Measurements from ENCODE around the gene NR1D1. TPM values are rescaled to one million over a fixed set of nuclear protein-coding genes. Genes with fewer than 3 reads are reported as not detected.

The NR1D1 gene
- total and polyA plus RNA-seq, 2 of the 13 experiments (the other 11 are each of a cell fraction or from before 2014, with no cell fraction given), result 2.1 to 2.7 TPM

DNA sequence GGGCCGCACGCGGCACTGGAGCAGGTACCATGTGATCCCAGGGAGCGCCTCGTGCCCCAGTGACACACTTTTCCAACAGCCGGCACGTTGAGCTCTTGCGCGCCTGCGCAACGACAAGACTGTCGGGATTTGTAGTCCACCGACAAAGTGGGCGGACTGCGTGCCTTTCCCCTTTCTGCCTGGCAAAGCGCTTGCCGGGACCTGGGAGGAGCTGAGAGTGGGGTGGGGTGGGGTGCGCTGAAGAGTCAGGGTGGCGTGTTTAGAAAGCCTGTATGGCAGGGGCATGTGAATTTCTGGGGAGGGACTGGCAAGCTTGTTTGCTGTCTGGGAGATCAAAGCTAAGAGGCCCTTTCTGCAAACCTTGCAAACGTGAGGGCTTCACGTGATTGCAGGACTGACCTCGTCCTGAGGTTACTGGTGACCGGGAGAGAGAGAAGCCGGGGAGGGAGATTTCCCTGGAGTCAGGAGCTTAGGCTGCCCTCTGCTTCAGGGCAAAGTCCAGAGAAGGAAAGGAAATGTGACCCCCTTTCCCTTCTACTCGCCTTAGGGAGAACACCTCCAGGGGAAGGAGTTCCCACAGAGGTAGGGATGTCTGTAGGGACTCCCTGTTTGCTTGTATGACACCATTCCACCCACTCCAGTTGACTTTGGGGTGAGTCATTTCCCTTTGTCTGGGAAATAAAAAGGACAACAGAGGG is 429 bp upstream of the NR1D1 start (continued):
- TF ChIP-seq, protein P1, sequence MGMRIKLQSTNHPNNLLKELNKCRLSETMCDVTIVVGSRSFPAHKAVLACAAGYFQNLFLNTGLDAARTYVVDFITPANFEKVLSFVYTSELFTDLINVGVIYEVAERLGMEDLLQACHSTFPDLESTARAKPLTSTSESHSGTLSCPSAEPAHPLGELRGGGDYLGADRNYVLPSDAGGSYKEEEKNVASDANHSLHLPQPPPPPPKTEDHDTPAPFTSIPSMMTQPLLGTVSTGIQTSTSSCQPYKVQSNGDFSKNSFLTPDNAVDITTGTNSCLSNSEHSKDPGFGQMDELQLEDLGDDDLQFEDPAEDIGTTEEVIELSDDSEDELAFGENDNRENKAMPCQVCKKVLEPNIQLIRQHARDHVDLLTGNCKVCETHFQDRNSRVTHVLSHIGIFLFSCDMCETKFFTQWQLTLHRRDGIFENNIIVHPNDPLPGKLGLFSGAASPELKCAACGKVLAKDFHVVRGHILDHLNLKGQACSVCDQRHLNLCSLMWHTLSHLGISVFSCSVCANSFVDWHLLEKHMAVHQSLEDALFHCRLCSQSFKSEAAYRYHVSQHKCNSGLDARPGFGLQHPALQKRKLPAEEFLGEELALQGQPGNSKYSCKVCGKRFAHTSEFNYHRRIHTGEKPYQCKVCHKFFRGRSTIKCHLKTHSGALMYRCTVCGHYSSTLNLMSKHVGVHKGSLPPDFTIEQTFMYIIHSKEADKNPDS (CRISPR knock-in tag; IDR thresholded peaks at IDR 0.05), result peak; percentile 96
- 0 out of 2 replicates have a peak, but pooled peaks have one; percentile 62 for TF ChIP-seq TSC22D2 (CRISPR knock-in tag; IDR thresholded peaks at IDR 0.05; ENCODE audit: borderline replicate concordance)
- TF ChIP-seq ZBTB10 (CRISPR knock-in tag; IDR thresholded peaks at IDR 0.05; ENCODE audit: borderline replicate concordance), result peak; percentile 94
- TF ChIP-seq PAWR (CRISPR knock-in tag; IDR thresholded peaks at IDR 0.05; ENCODE audit: borderline replicate concordance), result peak; percentile 96; the same call in 1 of the 2 replicates
- TF ChIP-seq ZNF660 (CRISPR knock-in tag; IDR thresholded peaks at IDR 0.05; ENCODE audit: borderline replicate concordance, low read depth), result peak; percentile 80; the same call in 1 of the 2 replicates
- peak; percentile 74; the same call in 1 of the 2 replicates for TF ChIP-seq ZNF317 (CRISPR knock-in tag; IDR thresholded peaks at IDR 0.05)
- TF ChIP-seq ZNF781 (CRISPR knock-in tag; IDR thresholded peaks at IDR 0.05; ENCODE audit: borderline replicate concordance, not compliant biosample characterization), result peak; percentile 100
- no peak for TF ChIP-seq ZNF768 (CRISPR knock-in tag; IDR thresholded peaks at IDR 0.05)
- TF ChIP-seq HIVEP1 (CRISPR knock-in tag; IDR thresholded peaks at IDR 0.05), result peak; percentile 99
- TF ChIP-seq EP300 (IDR thresholded peaks at IDR 0.05; ENCODE audit: low read depth in 2 of 2, low read length in 2 of 2), result peak; percentile 93 to 98
- TF ChIP-seq EP300 (CRISPR knock-in tag; IDR thresholded peaks at IDR 0.05; ENCODE audit: borderline replicate concordance), result peak; percentile 89
- no peak for TF ChIP-seq SYNCRIP (IDR thresholded peaks at IDR 0.05; ENCODE audit: insufficient read depth, low read depth, low read length)
- peak; percentile 99 for TF ChIP-seq NPAS2 (CRISPR knock-in tag; IDR thresholded peaks at IDR 0.05; ENCODE audit: borderline replicate concordance)
- peak; percentile 93; the same call in 1 of the 2 replicates for TF ChIP-seq ZFP41 (CRISPR knock-in tag; IDR thresholded peaks at IDR 0.05; ENCODE audit: borderline replicate concordance)
- TF ChIP-seq SOX6 (IDR thresholded peaks at IDR 0.05), result no peak
- peak; percentile 98 for TF ChIP-seq SOX6 (CRISPR knock-in tag; IDR thresholded peaks at IDR 0.05)
- TF ChIP-seq MED8 (CRISPR knock-in tag; IDR thresholded peaks at IDR 0.05; ENCODE audit: insufficient replicate concordance), result peak; percentile 60
- TF ChIP-seq ZNF614 (CRISPR knock-in tag; IDR thresholded peaks at IDR 0.05; ENCODE audit: borderline replicate concordance), result 0 out of 2 replicates have a peak, but pooled peaks have one; percentile 57
- TF ChIP-seq, protein P2, sequence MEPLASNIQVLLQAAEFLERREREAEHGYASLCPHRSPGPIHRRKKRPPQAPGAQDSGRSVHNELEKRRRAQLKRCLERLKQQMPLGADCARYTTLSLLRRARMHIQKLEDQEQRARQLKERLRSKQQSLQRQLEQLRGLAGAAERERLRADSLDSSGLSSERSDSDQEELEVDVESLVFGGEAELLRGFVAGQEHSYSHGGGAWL (CRISPR knock-in tag; IDR thresholded peaks at IDR 0.05), result peak; percentile 99
- TF ChIP-seq BRCA1 (CRISPR knock-in tag; IDR thresholded peaks at IDR 0.05), result peak; percentile 97
